NCI-H748 treated with DMSO at 0.1 percent for 48 hours (cell line): ENCODE measurements around the gene IGSF10.
"Not testable (repeated sequence)": the region's sequence is repeated elsewhere in the genome, so short reads cannot be mapped to it uniquely, and the experiment has no call there.

Source experiments
- DNase-seq: peaks from one replicate; lab custom pipeline; 2025; lab: John Stamatoyannopoulos, UW

IGSF10 gene, protein sequence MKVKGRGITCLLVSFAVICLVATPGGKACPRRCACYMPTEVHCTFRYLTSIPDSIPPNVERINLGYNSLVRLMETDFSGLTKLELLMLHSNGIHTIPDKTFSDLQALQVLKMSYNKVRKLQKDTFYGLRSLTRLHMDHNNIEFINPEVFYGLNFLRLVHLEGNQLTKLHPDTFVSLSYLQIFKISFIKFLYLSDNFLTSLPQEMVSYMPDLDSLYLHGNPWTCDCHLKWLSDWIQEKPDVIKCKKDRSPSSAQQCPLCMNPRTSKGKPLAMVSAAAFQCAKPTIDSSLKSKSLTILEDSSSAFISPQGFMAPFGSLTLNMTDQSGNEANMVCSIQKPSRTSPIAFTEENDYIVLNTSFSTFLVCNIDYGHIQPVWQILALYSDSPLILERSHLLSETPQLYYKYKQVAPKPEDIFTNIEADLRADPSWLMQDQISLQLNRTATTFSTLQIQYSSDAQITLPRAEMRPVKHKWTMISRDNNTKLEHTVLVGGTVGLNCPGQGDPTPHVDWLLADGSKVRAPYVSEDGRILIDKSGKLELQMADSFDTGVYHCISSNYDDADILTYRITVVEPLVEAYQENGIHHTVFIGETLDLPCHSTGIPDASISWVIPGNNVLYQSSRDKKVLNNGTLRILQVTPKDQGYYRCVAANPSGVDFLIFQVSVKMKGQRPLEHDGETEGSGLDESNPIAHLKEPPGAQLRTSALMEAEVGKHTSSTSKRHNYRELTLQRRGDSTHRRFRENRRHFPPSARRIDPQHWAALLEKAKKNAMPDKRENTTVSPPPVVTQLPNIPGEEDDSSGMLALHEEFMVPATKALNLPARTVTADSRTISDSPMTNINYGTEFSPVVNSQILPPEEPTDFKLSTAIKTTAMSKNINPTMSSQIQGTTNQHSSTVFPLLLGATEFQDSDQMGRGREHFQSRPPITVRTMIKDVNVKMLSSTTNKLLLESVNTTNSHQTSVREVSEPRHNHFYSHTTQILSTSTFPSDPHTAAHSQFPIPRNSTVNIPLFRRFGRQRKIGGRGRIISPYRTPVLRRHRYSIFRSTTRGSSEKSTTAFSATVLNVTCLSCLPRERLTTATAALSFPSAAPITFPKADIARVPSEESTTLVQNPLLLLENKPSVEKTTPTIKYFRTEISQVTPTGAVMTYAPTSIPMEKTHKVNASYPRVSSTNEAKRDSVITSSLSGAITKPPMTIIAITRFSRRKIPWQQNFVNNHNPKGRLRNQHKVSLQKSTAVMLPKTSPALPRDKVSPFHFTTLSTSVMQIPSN (N-terminal part only)

DNA sequence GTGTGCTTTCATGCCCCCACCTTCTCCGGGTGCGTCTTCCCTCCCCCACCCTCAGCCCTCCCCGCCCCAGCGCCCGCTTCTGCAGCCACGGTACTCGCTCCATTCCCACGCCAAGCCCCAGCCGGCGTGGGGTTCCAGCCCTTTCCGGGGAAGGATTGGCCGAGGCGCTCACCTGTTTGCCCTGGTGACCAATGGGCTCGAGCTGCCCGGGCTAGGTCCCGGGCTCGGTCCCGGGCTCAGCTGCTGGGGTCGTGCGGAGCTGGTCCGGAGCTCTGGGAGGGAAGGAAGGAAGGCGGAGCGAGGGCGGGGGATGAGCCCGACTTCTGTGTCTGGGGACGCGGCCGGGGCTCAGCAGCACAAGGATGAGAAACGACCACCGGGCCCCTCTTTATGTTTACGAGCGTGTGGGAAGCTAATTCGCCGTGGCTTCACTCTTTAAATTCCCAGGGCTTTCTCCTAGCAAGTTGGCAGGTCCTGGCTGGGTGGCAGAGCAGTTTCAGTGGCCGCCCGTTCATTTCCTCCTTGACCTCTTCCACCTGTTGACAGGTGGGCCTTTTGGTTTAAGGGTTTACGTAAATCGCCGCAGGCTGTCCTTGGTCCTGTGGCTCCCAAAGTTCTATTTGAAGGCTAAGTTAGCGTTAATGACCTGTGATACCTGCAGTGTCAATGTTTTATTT, at the start of gene IGSF10:
Gene IGSF10, minus strand, starts transcription at position 288 of the 677 bp plus-strand sequence. CDS start 2,352 bp downstream, outside the sequence.
- DNase-seq: peak; percentile 15

DNA sequence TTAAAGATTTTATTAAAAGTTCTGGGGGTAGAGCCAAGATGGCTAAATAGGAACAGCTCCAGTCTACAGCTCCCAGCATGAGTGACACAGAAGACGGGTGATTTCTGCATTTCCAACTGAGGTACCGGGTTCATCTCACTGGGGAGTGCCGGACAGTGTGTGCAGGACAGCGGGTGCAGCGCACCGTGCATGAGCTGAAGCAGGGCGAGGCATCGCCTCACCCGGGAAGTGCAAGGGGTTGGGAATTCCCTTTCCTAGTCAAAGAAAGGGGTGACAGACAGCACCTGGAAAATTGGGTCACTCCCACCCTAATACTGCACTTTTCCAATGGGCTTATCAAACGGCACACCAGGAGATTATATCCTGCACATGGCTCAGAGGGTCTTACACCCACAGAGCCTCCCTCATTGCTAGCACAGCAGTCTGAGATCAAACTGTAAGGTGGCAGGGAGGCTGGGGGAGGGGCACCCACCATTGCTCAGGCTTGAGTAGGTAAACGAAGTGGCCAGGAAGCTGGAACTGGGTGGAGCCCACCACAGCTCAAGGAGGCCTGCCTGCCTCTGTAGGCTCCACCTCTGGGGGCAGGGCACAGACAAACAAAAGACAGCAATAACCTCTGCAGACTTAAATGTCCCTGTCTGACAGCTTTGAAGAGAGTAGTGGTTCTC, 48.7 kb upstream of the IGSF10 start:
- not testable (repeated sequence) for DNase-seq

DNA sequence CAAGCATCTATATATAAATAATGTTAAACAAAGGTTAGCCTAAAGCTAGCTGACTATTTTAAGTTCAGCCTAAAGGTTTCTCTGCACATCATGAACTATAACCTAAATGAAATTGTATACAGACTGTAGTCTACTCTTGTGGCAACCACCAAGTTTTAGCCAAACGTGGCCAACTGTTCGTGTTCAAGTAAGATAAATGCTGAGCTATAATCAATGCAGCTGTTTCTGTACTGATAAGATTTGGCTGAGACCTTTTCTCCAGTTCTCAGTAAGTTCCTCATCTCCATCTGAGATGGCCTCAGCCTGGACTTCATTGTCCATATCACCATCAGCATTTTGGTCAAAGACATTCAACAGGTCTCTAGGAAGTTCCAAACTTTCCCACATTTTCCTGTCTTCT, 43.7 kb upstream of the IGSF10 start:
- DNase-seq: no peak

DNA sequence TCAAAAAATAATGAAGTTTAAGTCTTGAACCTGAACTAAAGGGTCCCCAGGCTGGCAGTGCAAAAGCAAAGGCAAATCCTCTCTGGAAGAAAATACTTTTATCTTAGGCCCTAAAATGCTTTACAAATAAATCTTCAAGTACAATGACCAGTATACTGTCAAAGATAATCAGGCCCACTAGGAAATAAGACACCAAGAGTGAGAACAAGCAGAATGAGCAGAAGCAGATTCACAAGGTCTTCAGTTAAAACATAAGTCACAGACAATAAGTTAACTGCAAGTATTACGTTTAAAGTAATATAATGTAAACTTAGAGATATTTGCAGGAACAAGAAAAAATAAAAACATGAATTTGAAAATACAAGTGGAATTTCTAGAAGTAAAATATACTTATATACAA, 42.2 kb upstream of the IGSF10 start:
- no peak for DNase-seq

DNA sequence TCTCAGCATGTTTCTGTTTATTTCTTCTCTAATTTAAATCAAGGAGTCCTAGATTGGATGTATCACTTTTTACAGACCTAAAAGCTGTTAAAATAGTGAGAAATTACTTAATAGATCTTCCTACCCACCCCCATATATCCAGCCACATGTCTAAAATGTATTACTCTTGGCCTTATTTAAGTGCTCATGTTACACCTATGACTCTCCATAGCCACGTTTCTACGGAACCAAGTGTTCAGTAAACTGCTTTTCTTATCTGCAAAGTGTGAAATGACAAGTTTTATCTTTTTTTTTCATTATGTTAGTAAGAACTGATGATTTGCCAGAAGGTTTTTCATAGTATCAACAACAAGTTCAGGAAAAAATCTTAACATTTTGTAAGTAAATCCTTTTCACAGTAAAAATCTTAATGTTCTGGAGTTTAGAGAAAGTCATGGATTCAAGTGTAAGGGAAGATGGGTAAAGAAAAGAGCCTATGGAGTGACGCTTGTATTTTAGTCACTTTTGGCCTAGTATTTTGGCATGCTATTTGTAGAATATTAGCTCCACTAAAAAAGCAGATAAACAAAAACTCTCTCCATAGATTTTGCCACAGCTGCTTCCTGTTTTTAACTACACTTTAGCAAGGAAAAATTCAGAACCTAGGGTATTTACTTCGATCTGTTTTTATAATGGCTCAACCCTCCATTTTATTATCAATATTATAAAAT, 41.2 kb upstream of the IGSF10 start:
- DNase-seq: no peak

DNA sequence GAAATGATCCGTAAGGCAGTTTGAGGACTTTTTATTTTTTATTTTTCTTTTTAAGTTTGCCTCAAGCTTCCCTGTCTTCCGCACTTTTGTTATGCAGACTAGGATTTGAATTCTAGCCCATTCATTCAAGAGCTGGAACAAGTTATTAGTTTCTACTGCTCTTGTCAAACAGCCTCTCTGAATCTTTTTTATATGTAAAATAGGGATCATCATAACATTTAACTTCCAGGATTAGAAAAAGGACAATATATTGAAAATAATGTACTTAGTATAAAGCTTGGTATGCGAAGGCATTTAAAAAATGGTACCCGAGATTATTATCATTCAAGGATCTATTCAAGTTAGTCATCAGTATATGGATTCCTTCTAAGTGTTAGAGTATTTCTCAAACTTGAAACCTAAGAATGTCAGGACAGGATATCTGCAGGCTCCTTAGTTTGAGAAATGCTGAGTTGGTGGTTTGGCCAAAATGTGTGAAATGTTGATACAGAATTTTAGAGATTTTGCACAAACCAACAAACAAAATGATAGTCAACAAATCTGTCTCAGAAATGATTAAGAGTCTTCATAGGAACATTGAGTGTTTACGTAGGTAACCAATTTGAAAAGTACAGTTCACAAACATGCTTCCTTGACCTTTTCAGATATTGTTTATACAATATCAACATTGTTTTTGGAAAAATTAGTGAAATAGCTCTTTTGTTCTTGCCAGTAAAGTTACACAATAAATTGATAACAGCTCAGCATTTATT, 40.5 kb upstream of the IGSF10 start:
- DNase-seq: no peak

DNA sequence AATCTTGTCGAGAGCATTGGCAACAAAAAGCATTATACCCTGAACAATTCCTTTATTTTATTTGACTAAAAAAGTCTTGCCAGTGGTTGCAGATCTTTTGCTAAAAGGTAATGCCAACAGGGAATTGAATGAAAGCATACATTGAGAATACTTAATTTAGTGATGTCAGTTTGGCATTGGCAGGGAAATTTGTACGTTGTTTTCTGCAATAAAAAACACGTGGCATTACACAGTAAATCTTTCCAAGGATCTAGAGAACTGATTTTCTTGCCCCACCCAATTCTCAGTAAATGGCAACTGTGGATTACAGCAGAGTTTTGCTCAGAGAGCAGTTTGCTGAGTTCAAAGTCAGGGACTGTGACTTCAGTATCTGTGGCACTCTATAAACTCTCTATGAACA, 38.3 kb upstream of the IGSF10 start:
- DNase-seq: no peak

DNA sequence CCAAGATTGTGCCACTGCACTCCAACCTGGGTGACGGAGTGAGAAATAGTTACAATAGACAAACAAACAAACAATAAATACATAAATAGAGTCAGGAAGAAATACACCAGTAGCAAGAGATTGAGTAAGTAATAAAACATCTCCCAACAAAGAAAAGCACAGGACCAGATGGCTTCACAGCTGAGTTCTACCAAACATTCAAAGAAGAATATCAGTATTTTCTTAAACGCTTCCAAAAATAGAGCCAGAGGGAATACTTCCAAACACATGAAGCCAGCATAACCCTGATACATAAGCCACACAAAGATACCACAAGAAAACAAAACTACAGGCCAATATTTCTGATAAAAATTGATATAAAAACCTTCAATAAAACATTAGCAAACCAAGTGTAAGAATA, 30.7 kb upstream of the IGSF10 start:
- DNase-seq: no peak

DNA sequence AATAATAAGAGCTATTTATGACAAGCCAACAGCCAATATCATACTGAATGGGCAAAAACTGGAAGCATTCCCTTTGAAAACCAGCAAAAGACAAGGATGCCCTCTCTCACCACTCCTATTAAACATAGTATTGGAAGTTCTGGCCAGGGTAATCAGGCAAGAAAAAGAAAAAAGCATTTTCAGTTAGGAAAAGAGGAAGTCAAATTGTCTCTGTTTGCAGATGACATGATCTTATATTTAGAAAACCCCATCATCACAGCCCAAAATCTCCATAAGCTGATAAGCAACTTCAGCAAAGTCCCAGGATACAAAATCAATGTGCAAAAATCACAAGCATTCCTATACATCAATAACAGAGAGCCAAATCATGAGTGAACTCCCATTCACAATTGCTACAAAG, 27.0 kb upstream of the IGSF10 start:
- DNase-seq: not testable (repeated sequence)

DNA sequence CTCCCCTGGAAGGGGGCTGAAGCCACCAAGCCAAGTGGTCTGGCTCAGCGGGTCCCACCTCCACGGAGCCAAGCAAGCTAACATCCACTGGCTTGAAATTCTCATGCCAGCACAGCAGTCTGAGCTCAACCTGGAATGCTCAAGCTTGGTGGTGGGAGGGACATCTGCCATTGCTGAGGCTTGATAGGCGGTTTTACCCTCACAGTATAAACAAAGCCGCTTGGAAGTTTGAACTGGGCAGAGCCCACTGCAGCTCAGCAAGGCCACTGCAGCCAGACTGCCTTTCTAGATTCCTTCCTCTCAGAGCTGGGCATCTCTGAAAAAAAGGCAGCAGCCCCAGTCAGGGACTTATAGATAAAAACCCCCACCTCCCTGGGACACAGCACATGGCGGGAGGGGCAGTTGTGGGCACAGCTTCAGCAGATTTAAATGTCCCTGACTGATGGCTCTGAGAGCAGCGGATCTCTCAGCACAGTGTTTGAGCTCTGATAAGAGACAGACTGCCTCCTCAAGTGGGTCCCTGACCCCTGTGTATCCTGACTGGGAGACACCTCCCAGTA, 23.2 kb upstream of the IGSF10 start:
- DNase-seq: no peak

DNA sequence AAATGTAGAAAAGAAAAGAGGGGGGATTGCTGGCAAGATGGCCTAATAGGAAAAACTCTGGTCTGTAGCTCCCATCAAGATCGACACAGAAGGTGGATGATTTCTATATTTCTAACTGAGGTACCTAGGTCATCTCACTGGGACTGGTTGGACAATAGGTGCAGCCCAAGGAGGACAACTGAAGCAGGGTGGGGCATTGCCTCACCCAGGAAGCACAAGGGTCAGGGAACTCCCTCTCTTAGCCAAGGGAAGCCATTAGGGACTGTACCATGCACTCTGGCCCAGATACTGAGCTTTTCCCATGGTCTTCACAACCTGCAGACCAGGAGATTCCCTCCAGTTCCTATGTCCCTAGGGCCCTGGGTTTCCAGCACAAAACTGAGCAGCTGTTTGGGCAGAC, 22.6 kb upstream of the IGSF10 start:
- DNase-seq: no peak

DNA sequence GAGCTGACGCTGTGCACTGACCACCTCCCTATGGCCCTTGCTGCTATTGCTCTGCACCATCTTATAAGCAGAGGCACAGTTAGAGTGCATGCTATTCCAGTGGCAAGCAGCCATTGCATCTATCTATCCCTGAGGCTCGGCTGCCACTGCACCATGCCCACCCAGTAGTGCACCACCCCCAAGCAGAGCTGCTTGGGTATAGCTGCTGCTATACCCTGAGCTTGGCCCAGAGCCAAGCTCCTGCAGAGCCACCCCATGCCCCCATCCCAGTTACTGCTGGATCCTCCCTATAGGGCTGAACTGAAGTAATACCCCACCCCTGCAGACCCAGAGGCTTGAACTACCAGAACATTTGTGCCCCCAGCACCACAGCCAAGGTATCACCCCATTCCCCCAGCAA, 19.6 kb upstream of the IGSF10 start:
- DNase-seq: no peak

DNA sequence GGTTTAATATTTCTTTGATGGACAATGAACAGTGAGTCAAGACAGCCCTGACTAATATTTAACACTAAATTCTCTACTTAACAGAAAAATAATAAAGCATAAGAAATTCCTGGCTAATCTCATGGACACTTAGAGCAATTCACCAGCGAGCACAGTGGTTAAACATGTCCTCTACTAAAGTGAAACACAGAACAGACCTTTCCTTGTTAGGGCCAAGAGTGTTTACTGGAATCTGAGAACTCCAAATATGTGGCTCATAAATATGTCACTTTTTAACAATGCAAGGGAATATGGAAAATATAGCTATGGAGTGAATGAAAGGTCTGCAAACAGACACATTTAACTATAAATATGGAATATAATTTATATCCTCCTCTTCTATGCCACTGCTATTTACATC, 18.6 kb upstream of the IGSF10 start:
- DNase-seq: no peak

DNA sequence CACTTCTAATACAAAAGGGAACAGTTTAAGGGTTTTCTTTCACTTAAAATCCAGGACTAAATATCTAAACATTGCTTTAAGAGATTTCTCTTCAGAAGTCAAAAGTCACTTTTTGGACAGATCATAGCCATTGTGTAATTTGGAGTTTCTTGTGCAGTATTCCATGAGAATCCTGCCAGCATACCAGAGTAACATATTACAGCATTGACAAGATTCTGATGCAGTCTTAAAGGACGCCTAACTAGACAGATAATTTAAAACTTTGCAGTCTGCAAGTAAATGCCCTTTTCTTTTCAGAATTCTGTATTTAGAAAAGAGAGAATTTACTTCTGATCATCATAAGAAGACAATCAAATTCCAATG, 17.5 kb upstream of the IGSF10 start:
- no peak for DNase-seq

DNA sequence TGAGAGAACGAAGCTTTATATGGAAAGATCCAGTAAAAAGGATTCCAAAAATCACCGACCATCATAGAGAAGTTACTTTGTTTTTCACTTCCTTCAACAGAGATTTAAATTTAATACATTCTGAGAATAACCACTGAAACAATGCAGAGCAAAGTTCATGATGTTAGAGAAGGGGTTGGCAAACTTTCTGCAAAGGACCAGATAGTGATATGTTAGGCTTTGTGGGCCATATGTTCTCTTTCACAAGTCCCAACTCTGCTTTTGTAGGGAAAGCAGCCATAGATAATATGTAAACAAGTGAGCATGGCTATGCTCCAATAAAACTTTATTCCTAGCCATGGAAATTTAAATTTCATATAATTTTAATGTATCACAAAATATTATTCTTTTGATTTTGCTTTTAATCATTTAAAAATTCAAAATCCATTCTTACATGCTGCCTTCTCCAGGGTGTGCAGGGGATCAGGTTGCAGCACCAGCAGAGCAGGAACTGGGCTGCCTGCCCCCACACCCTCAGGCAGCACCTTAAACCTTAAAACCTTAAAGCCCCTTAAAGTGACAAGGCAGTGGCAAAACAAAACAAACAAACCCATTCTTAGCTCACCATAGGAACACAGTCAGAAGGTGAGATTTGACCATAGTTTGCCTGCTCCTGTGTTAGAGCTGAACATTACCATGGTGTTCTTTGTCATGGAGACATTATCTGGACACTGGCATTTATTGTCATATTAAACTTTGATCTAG, 16.9 kb upstream of the IGSF10 start:
- DNase-seq: no peak

DNA sequence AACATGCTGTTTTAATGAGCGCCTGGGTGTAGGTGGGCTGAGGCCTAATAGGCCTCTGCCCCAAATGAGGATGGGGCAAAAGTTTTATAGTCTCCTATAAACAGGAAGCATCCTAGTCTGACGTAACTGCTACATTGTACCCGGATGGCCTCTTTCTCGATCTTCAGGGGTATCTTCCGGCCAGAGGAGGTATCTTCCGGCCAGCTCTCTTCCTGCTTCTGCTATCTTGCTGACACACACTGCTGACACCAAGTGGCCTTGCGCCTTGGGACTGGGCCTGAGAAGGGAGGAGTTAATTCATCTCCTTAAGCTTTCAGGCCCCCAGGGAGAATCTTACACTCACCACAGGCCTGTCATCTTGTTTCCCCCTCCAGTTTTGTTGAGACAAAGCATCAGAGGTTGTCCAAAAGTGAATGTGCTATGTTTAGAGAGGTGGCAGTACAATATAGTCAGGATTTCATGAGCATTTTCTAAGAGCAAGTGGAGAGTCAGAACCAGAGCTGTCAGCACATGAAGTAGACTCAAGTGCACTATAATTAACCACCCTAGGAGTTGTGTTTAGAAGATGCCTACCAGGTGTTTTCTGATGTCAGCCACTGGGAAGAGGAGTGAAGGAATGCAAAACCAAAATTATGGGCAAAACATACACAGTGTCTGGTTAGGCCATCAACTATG, 15.6 kb upstream of the IGSF10 start:
- DNase-seq: no peak

DNA sequence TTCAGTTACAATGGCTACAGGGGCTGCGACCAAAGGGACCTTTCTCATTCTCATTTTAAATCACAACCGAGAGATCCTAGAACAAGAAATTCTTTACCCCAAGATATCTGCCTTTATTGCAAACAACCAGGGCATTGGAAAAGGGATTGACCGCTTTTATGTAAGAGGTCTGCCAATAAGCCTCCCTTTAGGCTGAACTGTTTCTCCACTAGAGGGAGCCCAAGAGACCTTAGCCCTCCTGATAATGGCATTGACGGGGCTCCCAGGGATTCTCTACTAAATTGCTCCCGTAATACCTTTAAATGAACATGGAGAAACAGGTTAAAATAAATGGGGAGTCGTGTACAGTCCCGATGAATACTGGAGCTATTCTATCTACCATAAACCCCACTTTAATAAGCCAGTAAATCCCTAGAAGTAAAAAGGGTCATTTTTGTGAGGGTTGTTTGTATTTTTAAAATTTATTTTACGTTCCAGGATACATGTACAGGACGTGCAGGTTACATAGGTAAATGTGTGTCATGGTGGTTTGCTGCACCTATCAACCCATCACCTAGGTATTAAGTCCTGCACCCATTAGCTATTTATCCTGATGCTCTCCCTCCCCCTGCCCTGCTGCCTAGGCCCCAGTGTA, 7.5 kb upstream of the IGSF10 start:
- DNase-seq: peak; percentile 16

DNA sequence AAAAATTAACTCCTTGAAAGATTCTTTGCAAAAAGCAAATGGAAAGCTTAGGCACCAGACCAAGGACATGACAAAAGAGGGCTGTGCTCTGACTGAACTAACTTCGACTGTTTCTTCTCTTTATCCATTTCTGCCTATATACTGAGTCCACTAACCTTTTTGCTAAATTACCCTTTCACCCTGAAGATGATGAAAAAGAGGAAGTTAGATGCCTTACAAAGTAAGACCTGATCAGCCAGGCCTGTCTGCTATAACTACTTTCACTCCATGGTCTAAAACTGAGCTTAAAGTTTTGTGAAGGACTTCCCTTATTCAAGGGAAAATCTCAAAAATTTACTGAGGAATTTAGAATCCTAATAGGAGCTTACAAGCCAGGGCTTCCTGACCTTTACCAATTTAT, 6.2 kb upstream of the IGSF10 start:
- DNase-seq: no peak
